T47D (cell line): Measurements from ENCODE around the gene VPS37C.

Experiments
- DNase-seq, 2 experiments: peaks; one replicate each; pipeline versions ENCODE4 v3.0.0 to v3.0.0-alpha.2; 2011 to 2012; ENCODE audit warnings: low read depth in 1 of 2, low spot score in 1 of 2
- JUND ChIP-seq: IDR thresholded peaks from 2 replicates; pipeline ENCODE4 v1.6.1; 2012; ENCODE audit warnings: low read depth
- in situ Hi-C: cut with HindIII; loops from 2 replicates; pipeline ENCODE4 v1.10.0; 2016; ENCODE audit warnings: low sequenced_read_pairs, low pct_unique_long_range_greater_than_20kb

Gene VPS37C

GRCh38 chr11:61112575-61112974, 48.7 kb downstream of the VPS37C start:
- no peak for TF ChIP-seq JUND
- DNase-seq: no peak
- in situ Hi-C loops: no loop called here

DNA sequence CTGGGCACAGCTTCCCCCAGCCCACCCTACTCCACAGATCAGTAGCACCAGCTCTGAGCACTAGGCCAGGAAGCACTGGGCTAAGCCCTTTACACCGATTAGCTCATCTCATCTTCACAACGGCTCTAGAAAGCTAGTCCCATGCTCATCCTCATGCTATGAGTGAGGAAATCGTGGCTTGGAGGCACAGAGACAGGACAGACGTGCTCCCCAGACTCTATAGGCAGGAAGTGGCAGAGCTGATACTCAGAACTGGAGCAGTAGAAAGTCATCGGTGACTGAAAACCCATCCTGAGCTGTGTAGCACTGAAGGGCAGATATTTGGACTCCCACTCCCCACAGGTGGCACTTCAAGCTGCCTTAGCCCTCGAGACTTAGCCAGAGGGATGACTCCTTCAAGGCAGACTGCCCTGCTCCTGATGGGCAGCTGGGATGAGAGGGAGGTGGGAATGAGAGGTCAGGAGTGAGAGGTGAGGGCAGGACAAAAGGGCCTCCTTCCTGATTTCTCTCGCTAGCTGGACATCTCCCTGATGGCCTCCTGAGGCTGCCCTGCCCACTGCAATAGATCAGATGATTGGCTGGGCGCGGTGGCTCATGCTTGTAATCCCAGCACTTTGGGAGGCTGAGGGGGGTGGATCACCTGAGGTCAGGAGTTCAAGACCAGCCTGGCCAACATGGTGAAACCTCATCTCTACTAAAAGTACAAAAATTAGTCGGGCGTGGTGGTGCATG, 49.3 kb downstream of the VPS37C start:
- TF ChIP-seq JUND: no peak
- no peak for DNase-seq
- in situ Hi-C loops: no loop called here

GRCh38 chr11:61111050-61111435, 50.2 kb downstream of the VPS37C start:
- DNase-seq: no peak
- in situ Hi-C loops: no loop called here

GRCh38 chr11:61110255-61111049, 50.8 kb downstream of the VPS37C start:
- no peak for TF ChIP-seq JUND
- DNase-seq: no peak
- in situ Hi-C loops: no loop called here

More at GRCh38 chr11:61111050-61111435, 50.2 kb downstream of the VPS37C start:
- TF ChIP-seq JUND: no peak

GRCh38 chr11:61109671-61110070, 51.6 kb downstream of the VPS37C start:
- DNase-seq: no peak
- TF ChIP-seq JUND: no peak
- in situ Hi-C loops: no loop called here

GRCh38 chr11:61108847-61109585, 52.2 kb downstream of the VPS37C start:
- DNase-seq: no peak
- no peak for TF ChIP-seq JUND
- in situ Hi-C loops: no loop called here

DNA sequence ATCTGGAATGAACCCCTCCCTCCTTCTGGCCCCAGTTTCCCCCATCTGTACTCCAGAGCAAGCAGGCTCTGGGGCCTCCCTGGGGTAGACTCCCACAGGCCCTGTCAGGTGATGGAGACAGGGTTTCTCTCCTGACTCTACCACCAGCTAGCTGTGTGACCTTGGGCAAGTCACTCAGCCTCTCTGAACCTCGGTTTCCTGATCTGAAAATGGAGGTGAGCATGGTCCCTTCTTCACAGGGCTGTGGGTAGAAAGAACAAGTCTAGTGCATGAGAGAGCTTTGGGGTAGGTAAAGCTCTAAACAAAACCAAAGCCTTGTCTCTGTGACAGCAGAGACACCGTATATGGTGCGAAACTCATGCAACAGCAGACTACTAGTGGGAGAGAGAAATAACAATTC, 53.3 kb downstream of the VPS37C start:
- TF ChIP-seq JUND: no peak
- in situ Hi-C loops: no loop called here
- no peak for DNase-seq

DNA sequence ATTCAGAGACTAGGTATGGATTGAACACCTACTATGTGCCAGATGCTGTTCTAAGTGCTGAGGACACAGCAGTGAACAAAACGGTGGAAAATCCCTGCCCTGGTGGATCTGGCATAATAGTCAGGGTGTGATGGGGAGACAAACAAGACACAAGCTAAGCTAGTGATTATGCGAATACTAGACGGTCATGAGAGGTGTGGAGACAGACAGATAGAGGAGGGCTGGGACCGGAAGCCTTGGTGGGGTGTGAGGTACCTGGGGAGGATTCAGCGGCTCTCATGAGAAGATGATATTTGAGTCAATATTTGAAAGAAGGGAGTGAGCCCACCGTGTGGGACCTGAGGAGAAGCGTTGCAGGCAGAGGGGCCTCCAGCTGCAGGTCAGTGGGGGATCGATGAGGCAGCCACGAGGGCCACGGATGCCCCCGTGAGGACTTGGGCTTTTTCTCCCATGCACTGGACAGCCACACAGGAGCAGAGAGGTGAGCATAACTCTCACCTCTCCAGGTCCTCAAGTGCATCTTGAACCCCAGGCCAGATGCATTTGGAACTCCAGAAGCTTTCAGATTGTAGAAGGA, 54.2 kb downstream of the VPS37C start:
- in situ Hi-C loops: no loop called here
- no peak for DNase-seq
- TF ChIP-seq JUND: no peak

DNA sequence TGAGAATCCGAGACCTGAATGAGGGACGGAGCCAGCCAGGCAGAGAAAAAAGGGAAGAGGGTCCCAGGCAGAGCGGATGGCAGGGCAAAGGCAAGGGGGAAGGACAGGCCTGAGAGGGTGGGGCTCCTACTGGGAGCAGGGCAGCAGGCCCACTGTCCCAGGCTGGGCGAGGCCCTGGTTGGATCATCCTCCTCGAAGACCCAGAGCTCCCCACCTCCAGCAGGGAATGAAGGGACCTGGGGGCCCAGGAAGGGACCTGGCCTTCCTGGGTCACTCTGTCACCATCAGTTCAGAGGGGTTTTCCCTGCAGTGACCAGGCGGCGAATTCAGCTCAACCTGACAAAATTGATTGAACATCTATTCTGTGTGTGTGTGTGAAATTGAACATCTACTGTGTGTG, 54.9 kb downstream of the VPS37C start:
- DNase-seq: no peak
- in situ Hi-C loops: no loop called here
- TF ChIP-seq JUND: no peak

DNA sequence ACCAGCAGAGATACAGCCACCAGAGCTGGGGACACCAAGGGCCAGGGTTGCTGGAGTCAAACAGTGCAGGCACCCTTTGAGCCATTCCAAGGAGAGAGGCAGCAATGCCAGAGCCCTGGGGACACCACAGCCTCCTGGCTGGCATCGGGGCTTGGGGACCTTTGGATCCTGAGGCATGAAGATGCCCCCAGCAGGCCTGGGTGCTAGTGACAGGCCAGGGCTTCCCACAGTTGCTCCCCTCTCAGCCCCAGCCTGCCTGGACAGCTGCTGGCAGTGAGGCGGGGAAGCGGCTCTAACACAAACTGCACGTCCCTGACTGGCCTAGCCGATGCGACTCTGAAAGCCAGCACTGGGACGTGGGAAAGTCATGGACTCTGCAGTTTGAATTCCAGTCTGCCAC, 56.3 kb downstream of the VPS37C start:
- in situ Hi-C loops: no loop called here
- no peak for DNase-seq
- no peak for TF ChIP-seq JUND

DNA sequence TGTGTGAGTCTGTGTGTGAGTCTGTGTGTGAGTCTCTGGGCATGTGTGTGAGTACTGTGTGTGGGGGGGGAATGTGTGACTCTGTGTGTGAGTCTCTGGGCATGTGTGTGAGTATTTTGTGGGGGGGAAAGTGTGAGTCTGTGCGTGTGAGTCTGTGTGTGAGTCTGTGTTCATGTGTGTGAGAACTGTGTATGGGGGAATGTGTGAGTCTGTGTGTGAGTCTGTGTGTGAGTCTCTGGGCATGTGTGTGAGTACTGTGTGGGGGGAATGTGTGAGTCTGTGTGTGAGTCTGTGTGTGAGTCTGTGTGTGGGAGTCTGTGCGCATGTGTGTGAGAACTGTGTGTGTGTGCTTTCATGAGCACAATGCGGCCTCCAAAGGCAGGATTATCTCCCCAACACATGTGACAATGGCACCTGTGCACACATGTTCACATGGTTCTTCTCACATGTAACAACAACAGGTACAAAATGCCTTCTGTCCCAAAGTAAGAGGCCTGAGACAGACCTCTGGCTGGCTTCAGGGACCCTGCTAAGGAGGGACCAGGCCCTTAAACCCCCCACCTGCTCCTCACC, 57.3 kb downstream of the VPS37C start:
- no peak for TF ChIP-seq JUND
- no peak for DNase-seq
- in situ Hi-C loops: no loop called here
